Measurements from ENCODE around the gene MAP1B. TPM values are rescaled to one million over a fixed set of nuclear protein-coding genes. Genes with fewer than 3 reads are reported as not detected.

Gene MAP1B
- total RNA-seq, 1 experiment from 2014 or later, result 135 TPM

DNA sequence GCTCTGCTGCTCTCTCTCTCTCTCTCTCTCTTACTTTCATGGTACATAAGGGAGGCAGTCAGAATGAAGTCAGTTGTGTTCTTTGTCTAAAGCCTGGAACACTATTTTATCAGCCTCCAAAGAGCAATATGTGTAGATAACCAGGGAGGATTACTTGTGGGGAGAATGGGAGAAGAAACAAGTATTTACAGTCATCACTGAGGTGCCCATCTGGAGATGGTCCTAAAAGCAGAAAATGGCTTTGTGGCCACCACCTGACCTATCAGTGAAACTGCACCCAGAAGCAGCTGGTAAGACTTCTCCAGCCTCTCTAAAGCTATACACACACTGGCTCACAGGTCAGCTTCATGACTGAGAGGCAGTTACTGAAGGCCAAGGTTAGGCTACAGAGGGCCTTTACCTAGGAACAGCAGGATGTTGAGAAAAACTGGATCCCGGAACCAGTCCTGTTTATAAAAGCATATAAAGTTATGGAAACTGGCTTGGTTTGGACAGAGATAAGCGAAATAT, 137.6 kb downstream of the MAP1B start:
- H3K36me3 ChIP-seq (ENCODE audit: insufficient read depth, low read length, poor library complexity, severe bottlenecking), result no peaks in the 10 kb centered on the region
- ChIA-PET CTCF (no interaction called here), POLR2A (ENCODE audit: low non-redundant PET) (no interaction called here)
- intact Hi-C loops (cut with micrococcal nuclease; ENCODE audit: unreplicated experiment), result no loop called here
- no peaks in the 10 kb centered on the region for H3K9me3 ChIP-seq (ENCODE audit: low read depth, low read length, poor library complexity, severe bottlenecking)
- DNase-seq (ENCODE audit: low spot score), result peak; percentile 52
- H3K27ac ChIP-seq (ENCODE audit: low read depth, low read length, poor library complexity, severe bottlenecking), result peak overlapping the region; percentile 45
- H3K27me3 ChIP-seq (replicated peaks; ENCODE audit: insufficient read depth, low read depth, low read length, poor library complexity), result no peaks in the 10 kb centered on the region
- H3K4me3 ChIP-seq (ENCODE audit: low read depth, low read length, poor library complexity, severe bottlenecking), result no peak overlapping the region
- peaks cover 55% of the 10 kb centered on the region for H3K4me1 ChIP-seq (ENCODE audit: insufficient read depth, low read length, poor library complexity, severe bottlenecking)
- BruUV-seq (replicated peaks), result no TSS peak
- no peak for TF ChIP-seq EZH2 (IDR thresholded peaks at IDR 0.05; ENCODE audit: borderline replicate concordance, low read depth, low read length, poor library complexity, severe bottlenecking)
- peak; percentile 57 for TF ChIP-seq CTCF (conservative IDR thresholded peaks at IDR 0.05; ENCODE audit: low read depth, low read length)

GRCh38 chr5:72245546-72245945, 138.3 kb downstream of the MAP1B start:
- Histone ChIP-seq H3K27ac (ENCODE audit: low read depth, low read length, poor library complexity, severe bottlenecking) (peak overlapping the region; percentile 45), H3K27me3 (replicated peaks; ENCODE audit: insufficient read depth, low read depth, low read length, poor library complexity) (no peaks in the 10 kb centered on the region), H3K4me1 (ENCODE audit: insufficient read depth, low read length, poor library complexity, severe bottlenecking) (peaks cover 55% of the 10 kb centered on the region), H3K4me3 (ENCODE audit: low read depth, low read length, poor library complexity, severe bottlenecking) (no peak overlapping the region), H3K36me3 (ENCODE audit: insufficient read depth, low read length, poor library complexity, severe bottlenecking) (no peaks in the 10 kb centered on the region), H3K9me3 (ENCODE audit: low read depth, low read length, poor library complexity, severe bottlenecking) (no peaks in the 10 kb centered on the region)
- no peak for DNase-seq (ENCODE audit: low spot score)
- ChIA-PET CTCF (no interaction called here), POLR2A (ENCODE audit: low non-redundant PET) (no interaction called here)
- intact Hi-C loops (cut with micrococcal nuclease; ENCODE audit: unreplicated experiment), result no loop called here
- TF ChIP-seq CTCF (conservative IDR thresholded peaks at IDR 0.05; ENCODE audit: low read depth, low read length) (no peak), EZH2 (IDR thresholded peaks at IDR 0.05; ENCODE audit: borderline replicate concordance, low read depth, low read length, poor library complexity, severe bottlenecking) (no peak)
- no TSS peak for BruUV-seq (replicated peaks)

DNA sequence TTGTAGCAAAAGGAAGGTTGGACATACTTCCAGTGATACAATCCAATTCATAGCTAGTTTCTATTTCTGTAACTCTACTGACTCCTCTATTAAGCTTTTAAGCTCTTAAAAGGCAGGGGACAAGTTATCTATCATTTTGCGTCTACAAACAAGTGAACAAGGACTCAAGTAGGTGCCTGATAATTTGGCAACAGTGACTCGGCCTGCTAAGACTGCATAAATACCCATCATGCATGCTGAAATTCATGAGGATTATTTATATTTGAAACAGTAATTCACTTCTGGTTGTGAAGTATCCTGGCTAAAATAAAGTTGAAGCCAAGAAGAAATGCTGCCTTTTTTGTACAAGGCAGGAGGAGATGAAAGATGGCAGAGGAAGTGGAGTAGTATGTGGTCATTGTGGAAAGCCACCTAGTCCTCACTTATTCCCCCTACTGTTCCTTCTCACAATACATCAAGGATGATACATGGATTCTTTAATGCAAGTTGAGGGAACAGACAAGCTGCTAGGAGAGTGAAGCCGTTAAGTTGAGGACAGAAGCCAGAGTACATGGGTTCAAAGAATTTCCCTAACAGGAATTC, 138.8 kb downstream of the MAP1B start:
- peak; percentile 54 for TF ChIP-seq CTCF (conservative IDR thresholded peaks at IDR 0.05; ENCODE audit: low read depth, low read length)
- no peak for TF ChIP-seq EZH2 (IDR thresholded peaks at IDR 0.05; ENCODE audit: borderline replicate concordance, low read depth, low read length, poor library complexity, severe bottlenecking)
- POLR2A ChIA-PET (ENCODE audit: low non-redundant PET), result no interaction called here
- Histone ChIP-seq H3K27ac (ENCODE audit: low read depth, low read length, poor library complexity, severe bottlenecking) (peak overlapping the region; percentile 45), H3K36me3 (ENCODE audit: insufficient read depth, low read length, poor library complexity, severe bottlenecking) (no peaks in the 10 kb centered on the region), H3K27me3 (replicated peaks; ENCODE audit: insufficient read depth, low read depth, low read length, poor library complexity) (no peaks in the 10 kb centered on the region), H3K9me3 (ENCODE audit: low read depth, low read length, poor library complexity, severe bottlenecking) (no peaks in the 10 kb centered on the region), H3K4me3 (ENCODE audit: low read depth, low read length, poor library complexity, severe bottlenecking) (no peak overlapping the region), H3K4me1 (ENCODE audit: insufficient read depth, low read length, poor library complexity, severe bottlenecking) (peaks cover 55% of the 10 kb centered on the region)
- BruUV-seq (replicated peaks), result no TSS peak
- intact Hi-C loops (cut with micrococcal nuclease; ENCODE audit: unreplicated experiment), result no loop called here
- CTCF ChIA-PET, result interaction anchor here (0.6 kb wide), 1 partner anchor 442 kb away, joined by 3 read pairs; no protein-coding TSS in a partner anchor
- peak; percentile 67 for DNase-seq (ENCODE audit: low spot score)
